Hair follicular keratinocyte (primary cell): ENCODE data around the gene LRCH2. TPM values are rescaled to one million over a fixed set of nuclear protein-coding genes. Genes with fewer than 3 reads are reported as not detected.

Source experiments
- total RNA-seq: library from RNA; depleted of rRNA; stranded (reverse); fragments of >200 nt; gene quantifications from 2 replicates; pipeline ENCODE4 v1.2.3, GENCODE V29; 2015

LRCH2 gene, protein sequence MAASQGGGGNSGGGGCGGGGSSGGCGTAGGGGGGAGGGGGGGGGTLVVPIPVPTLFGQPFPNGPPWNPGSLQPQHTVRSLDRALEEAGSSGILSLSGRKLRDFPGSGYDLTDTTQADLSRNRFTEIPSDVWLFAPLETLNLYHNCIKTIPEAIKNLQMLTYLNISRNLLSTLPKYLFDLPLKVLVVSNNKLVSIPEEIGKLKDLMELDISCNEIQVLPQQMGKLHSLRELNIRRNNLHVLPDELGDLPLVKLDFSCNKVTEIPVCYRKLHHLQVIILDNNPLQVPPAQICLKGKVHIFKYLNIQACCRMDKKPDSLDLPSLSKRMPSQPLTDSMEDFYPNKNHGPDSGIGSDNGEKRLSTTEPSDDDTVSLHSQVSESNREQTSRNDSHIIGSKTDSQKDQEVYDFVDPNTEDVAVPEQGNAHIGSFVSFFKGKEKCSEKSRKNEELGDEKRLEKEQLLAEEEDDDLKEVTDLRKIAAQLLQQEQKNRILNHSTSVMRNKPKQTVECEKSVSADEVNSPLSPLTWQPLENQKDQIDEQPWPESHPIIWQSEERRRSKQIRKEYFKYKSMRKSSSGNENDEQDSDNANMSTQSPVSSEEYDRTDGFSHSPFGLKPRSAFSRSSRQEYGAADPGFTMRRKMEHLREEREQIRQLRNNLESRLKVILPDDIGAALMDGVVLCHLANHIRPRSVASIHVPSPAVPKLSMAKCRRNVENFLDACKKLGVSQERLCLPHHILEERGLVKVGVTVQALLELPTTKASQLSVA
- 0.04 TPM in 1 of 2 replicates, not detected in the other for total RNA-seq

GRCh38 chrX:115233497-115234455, at the start of gene LRCH2:
TSS of gene LRCH2 (minus strand) at chrX:115234096. CDS start at chrX:115234041, 55 bp downstream.

GRCh38 chrX:115189110-115189509, 44.8 kb downstream of the LRCH2 start, which contains the start of gene RBMXL3:
TSS of gene RBMXL3 (plus strand) at chrX:115189410. CDS start at chrX:115189442, 32 bp downstream.

Other genes starting within 250 kb of the LRCH2 start
- 2.2 and 6.2 TPM in 2 replicates for gene IL13RA2, start 216.5 kb downstream of the LRCH2 start, total RNA-seq
- not detected in 2 replicates for gene RBMXL3, start 44.7 kb downstream of the LRCH2 start, total RNA-seq
- not detected in 2 replicates for gene LUZP4, start 55.6 kb upstream of the LRCH2 start, total RNA-seq